DND-41 (cell line): Measurements from ENCODE around the gene CCK.

Experiments used
- CTCF ChIP-seq: IDR thresholded peaks from 2 replicates; pipeline ENCODE4 v1.5.1; 2012; ENCODE audit warnings: borderline replicate concordance, low read length, moderate library complexity, mild to moderate bottlenecking; ENCODE audit not compliant: poor library complexity, severe bottlenecking; ENCODE audit errors: extremely low read depth
- EZH2 ChIP-seq: IDR thresholded peaks from 3 replicates; pipeline ENCODE4 v1.6.1; 2012; ENCODE audit warnings: borderline replicate concordance, low read depth, mild to moderate bottlenecking, moderate library complexity, low read length, inconsistent platforms; ENCODE audit not compliant: severe bottlenecking

GRCh38 chr3:42301446-42302175 lies 35.6 kb upstream of the CCK start:
- TF ChIP-seq CTCF: no peak
- TF ChIP-seq EZH2: no peak
